ENCODE data around the gene EPS8L1.

- no peak for TF ChIP-seq CTCF (IDR thresholded peaks at IDR 0.05)
- no peak for TF ChIP-seq POLR2A (IDR thresholded peaks at IDR 0.05)
- no peak for TF ChIP-seq POLR2AphosphoS5 (IDR thresholded peaks at IDR 0.05)
Observed at GRCh38 chr19:55042688-55043087, 33.0 kb upstream of the EPS8L1 start.
